CD4-positive, alpha-beta T cell (primary cell): ENCODE data around the gene MARCHF3. TPM values are rescaled to one million over a fixed set of nuclear protein-coding genes. Genes with fewer than 3 reads are reported as not detected.

Experiments
- ATAC-seq: fragments of 200-7000 bp; cut with Tn5 transposase; one replicate; pipeline ENCODE4 v1.10.0; 2022; ENCODE audit warnings: mild to moderate bottlenecking; ENCODE audit not compliant: poor library complexity
- CTCF ChIA-PET: fragments of 350-600 bp; sonication (Branson Sonifier 250); formaldehyde crosslinking; loops from one replicate; lab custom pipeline; 2021; ENCODE audit warnings: antibody characterized with exemption, inconsistent platforms; lab: Charles Lee
- POLR2A ChIA-PET: fragments of 350-600 bp; sonication (Branson Sonifier 250); formaldehyde crosslinking; loops from one replicate; lab custom pipeline; 2021; ENCODE audit warnings: antibody characterized with exemption, inconsistent platforms; lab: Charles Lee
- DNase-seq, 14 experiments: peaks; one replicate each; pipeline ENCODE4 v3.0.0-alpha.2; 2013 to 2020; ENCODE audit warnings: mixed read lengths in 2 of 14
- H3K27ac ChIP-seq, 2 donors: one replicate each; pipeline versions ENCODE4 v1.5.1 to v1.7.0; 2013; ENCODE audit warnings: low read length in 2 of 2, low read depth in 1 of 2, mild to moderate bottlenecking in 1 of 2
- H3K27me3 ChIP-seq, 2 experiments: 1 replicate in 1 of 2; 2 replicates in 1 of 2; pipeline versions ENCODE4 v1.6.1 to v1.7.0; 2013; ENCODE audit warnings: low read length in 2 of 2, control low read depth in 1 of 2, mild to moderate bottlenecking in 1 of 2, moderate library complexity in 1 of 2; ENCODE audit not compliant: insufficient read depth in 2 of 2, control insufficient read depth in 1 of 2
- H3K36me3 ChIP-seq: one replicate; pipeline ENCODE4 v1.6.1; 2013; ENCODE audit warnings: low read length, control low read depth; ENCODE audit not compliant: insufficient read depth
- H3K4me1 ChIP-seq: one replicate; pipeline ENCODE4 v1.6.1; 2013; ENCODE audit warnings: low read length, control low read depth; ENCODE audit not compliant: insufficient read depth
- H3K4me3 ChIP-seq: one replicate; pipeline ENCODE4 v1.5.1; 2013; ENCODE audit warnings: mild to moderate bottlenecking, low read length, moderate library complexity
- H3K9me3 ChIP-seq, 2 experiments: 1 replicate in 1 of 2; 2 replicates in 1 of 2; pipeline versions ENCODE4 v1.6.1 to v1.7.0; 2013; ENCODE audit warnings: low read length in 2 of 2, mild to moderate bottlenecking in 2 of 2, control low read depth in 1 of 2, moderate library complexity in 1 of 2; ENCODE audit not compliant: control insufficient read depth in 1 of 2, insufficient read depth in 1 of 2
- H3K27ac Mint-ChIP-seq: one replicate; pipeline ENCODE4 v1.8.0; 2020; ENCODE audit warnings: mixed read lengths
- H3K27me3 Mint-ChIP-seq: one replicate; pipeline ENCODE4 v1.8.0; 2021; ENCODE audit warnings: mixed read lengths
- H3K36me3 Mint-ChIP-seq: one replicate; pipeline ENCODE4 v1.8.0; 2021; ENCODE audit warnings: low read depth, mixed read lengths
- H3K4me1 Mint-ChIP-seq: one replicate; pipeline ENCODE4 v1.8.0; 2021; ENCODE audit warnings: low read depth, mixed read lengths
- H3K4me3 Mint-ChIP-seq: one replicate; pipeline ENCODE4 v1.8.0; 2020; ENCODE audit warnings: mild to moderate bottlenecking, mixed read lengths
- H3K9me3 Mint-ChIP-seq: one replicate; pipeline ENCODE4 v1.8.0; 2020; ENCODE audit warnings: mixed read lengths
- CTCF ChIP-seq: fragments of 200-600 bp; IDR thresholded peaks from one replicate; pipeline ENCODE4 v1.8.0; 2022; ENCODE audit warnings: antibody characterized with exemption, mild to moderate bottlenecking
- intact Hi-C, 2 experiments: fragments of 100-400 bp; cut with DNase I in 1 of 2; cut with micrococcal nuclease in 1 of 2; formaldehyde crosslinking; loops; one replicate each; pipeline versions ENCODE4 v1.15.1 to v1.9.0; 2023 to 2025; cut with DNase I, micrococcal nuclease
- total RNA-seq, 174 experiments: library from RNA in 2 of 174; stranded (reverse) in 2 of 174; gene quantifications; one replicate each; pipeline ENCODE4 v1.2.3 and lab custom pipeline; 2021 to 2026

Gene MARCHF3
- total RNA-seq, 2 experiments from 2014 or later = 5.2 to 6.2 TPM

GRCh38 chr5:126954981-126955380 lies 75.4 kb downstream of the MARCHF3 start:
- Mint-ChIP-seq H3K27ac (no peak overlapping the region), H3K4me3 (no peak overlapping the region), H3K9me3 (no peaks in the 10 kb centered on the region), H3K4me1 (no peaks in the 10 kb centered on the region), H3K36me3 (no peaks in the 10 kb centered on the region), H3K27me3 (no peaks in the 10 kb centered on the region)
- POLR2A ChIA-PET = no interaction called here
- H3K9me3 ChIP-seq = no peaks in the 10 kb centered on the region
- CTCF ChIA-PET = no interaction called here
- H3K27ac ChIP-seq = no peak overlapping the region
- TF ChIP-seq CTCF = no peak
- ATAC-seq (no peak), DNase-seq (no peak)
- intact Hi-C loops = no loop called here
- H3K4me3 ChIP-seq = no peak overlapping the region
- H3K27me3 ChIP-seq = no peaks in the 10 kb centered on the region
- no peaks in the 10 kb centered on the region for H3K4me1 ChIP-seq
- no peaks in the 10 kb centered on the region for H3K36me3 ChIP-seq

GRCh38 chr5:126953640-126954039 lies 76.7 kb downstream of the MARCHF3 start:
- no peaks in the 10 kb centered on the region for H3K4me1 Mint-ChIP-seq
- CTCF ChIA-PET = no interaction called here
- H3K36me3 Mint-ChIP-seq = no peaks in the 10 kb centered on the region

GRCh38 chr5:126949475-126949874 lies 80.9 kb downstream of the MARCHF3 start:
- Mint-ChIP-seq H3K27me3 (no peaks in the 10 kb centered on the region), H3K9me3 (no peaks in the 10 kb centered on the region), H3K27ac (no peak overlapping the region), H3K4me1 (no peaks in the 10 kb centered on the region), H3K36me3 (no peaks in the 10 kb centered on the region), H3K4me3 (no peak overlapping the region)
- no peak for TF ChIP-seq CTCF
- intact Hi-C loops = no loop called here
- no peak overlapping the region for H3K4me3 ChIP-seq
- H3K27ac ChIP-seq = no peak overlapping the region
- ChIA-PET CTCF (no interaction called here), POLR2A (interaction anchor here (0.6 kb wide), 1 partner anchor 60 kb away, joined by 3 read pairs; no protein-coding TSS in a partner anchor)
- no peaks in the 10 kb centered on the region for H3K4me1 ChIP-seq
- ATAC-seq (no peak), DNase-seq (no peak)
- H3K9me3 ChIP-seq = no peaks in the 10 kb centered on the region
- no peaks in the 10 kb centered on the region for H3K27me3 ChIP-seq
- no peaks in the 10 kb centered on the region for H3K36me3 ChIP-seq

More at GRCh38 chr5:126953640-126954039, 76.7 kb downstream of the MARCHF3 start:
- H3K9me3 Mint-ChIP-seq = no peaks in the 10 kb centered on the region
- H3K27me3 ChIP-seq = no peaks in the 10 kb centered on the region
- intact Hi-C loops = no loop called here
- no peak overlapping the region for H3K27ac ChIP-seq
- ATAC-seq (no peak), DNase-seq (no peak)
- no peak overlapping the region for H3K4me3 ChIP-seq
- H3K27me3 Mint-ChIP-seq = no peaks in the 10 kb centered on the region
- no peak overlapping the region for H3K27ac Mint-ChIP-seq
- no peak for TF ChIP-seq CTCF
- no peaks in the 10 kb centered on the region for H3K9me3 ChIP-seq
- H3K4me3 Mint-ChIP-seq = no peak overlapping the region
- no peaks in the 10 kb centered on the region for H3K36me3 ChIP-seq
- POLR2A ChIA-PET = no interaction called here
- H3K4me1 ChIP-seq = no peaks in the 10 kb centered on the region
